ENCODE data around the gene ADNP.

DNA sequence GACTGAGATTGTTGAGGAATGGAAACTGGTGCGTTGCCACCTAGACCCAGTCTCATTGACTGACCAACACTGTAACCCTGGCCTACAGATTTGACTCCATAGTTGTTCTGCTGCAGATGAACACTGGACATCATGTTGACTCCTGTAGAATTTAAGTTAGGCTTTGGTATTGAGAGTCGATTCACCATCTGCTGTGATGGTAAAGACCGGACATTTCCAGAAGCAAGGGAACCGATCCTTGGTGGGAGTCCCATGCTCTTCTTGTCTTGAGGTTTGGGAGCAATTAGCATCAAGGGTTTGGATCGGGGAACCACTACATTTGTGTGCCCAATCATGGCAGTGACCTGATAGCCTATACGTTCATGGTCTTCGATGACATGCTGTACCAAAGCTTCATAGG is 37.6 kb downstream of the ADNP start:
- TF ChIP-seq POLR2A (IDR thresholded peaks at IDR 0.05), result no peak
- TF ChIP-seq, protein P1, sequence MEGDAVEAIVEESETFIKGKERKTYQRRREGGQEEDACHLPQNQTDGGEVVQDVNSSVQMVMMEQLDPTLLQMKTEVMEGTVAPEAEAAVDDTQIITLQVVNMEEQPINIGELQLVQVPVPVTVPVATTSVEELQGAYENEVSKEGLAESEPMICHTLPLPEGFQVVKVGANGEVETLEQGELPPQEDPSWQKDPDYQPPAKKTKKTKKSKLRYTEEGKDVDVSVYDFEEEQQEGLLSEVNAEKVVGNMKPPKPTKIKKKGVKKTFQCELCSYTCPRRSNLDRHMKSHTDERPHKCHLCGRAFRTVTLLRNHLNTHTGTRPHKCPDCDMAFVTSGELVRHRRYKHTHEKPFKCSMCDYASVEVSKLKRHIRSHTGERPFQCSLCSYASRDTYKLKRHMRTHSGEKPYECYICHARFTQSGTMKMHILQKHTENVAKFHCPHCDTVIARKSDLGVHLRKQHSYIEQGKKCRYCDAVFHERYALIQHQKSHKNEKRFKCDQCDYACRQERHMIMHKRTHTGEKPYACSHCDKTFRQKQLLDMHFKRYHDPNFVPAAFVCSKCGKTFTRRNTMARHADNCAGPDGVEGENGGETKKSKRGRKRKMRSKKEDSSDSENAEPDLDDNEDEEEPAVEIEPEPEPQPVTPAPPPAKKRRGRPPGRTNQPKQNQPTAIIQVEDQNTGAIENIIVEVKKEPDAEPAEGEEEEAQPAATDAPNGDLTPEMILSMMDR (IDR thresholded peaks at IDR 0.05), result no peak
- no peak for TF ChIP-seq POLR2AphosphoS5 (IDR thresholded peaks at IDR 0.05)

All from sigmoid colon (tissue), 4 donors.